ENCODE measurements around the gene PPP2R5C.

GRCh38 chr14:101932673-101933072 is 171.2 kb downstream of the PPP2R5C start:
- TF ChIP-seq CTCF (IDR thresholded peaks at IDR 0.05; ENCODE audit: low read depth, low read length, poor library complexity, severe bottlenecking) (no peak), EZH2phosphoT487 (IDR thresholded peaks at IDR 0.05; ENCODE audit: borderline replicate concordance, low read length) (no peak)

Measured in DOHH2 (cell line).